Measurements from ENCODE around the gene PDE6D. TPM values are rescaled to one million over a fixed set of nuclear protein-coding genes. Genes with fewer than 3 reads are reported as not detected.

The PDE6D gene
- total RNA-seq, 5 donors from 2014 or later (not counting 1 experiment from before 2014, with no cell fraction given): 17.4 to 33.1 (median 25.2) TPM

DNA sequence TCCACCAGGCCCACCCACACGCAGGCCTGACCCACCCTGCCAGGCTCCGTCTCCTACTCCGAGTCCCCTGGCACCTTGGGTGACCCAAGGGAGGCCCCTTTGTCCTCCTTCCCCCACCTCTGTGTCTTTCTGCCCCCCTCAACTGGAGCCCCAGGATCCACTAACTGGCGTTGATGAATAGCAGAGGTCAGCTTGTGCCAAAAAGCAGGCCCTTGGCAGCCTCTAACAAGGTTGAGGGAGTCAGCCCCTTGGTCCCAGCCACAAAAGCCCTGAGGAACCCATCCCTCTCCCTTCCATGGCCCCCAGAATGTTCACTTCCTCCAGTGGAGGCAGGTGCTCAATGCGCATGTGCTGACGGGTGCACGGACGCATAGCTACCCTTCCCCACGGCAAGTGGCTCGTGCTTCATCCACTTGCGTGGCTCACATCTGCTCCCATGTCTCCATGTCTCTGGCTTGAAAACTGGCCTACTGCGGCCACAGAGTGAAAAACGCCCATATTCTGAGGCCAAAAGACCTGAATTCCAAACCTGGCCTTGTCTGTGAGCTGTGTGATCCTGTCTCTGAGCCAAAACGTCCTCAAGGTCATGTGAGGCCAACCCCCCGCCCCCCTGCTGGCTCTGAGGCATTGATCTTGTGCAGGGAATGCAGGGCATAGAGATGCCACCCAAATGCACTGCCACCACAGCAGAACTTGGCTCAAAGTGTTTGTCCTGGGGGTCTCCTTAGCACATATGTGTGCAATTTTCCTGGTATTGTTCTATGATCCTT lies 91.8 kb downstream of the PDE6D start:
- no peak overlapping the region for H3K4me3 Mint-ChIP-seq
- H3K27me3 ChIP-seq (replicated peaks in 1 of 2; ENCODE audit: control insufficient read depth in 2 of 2, extremely low read depth in 1 of 2, insufficient read depth in 2 of 2, low read length in 1 of 2): peaks cover 0 to 15% of the 10 kb centered on the region in 2 experiments
- peaks cover 3 to 8% (median 7%) of the 10 kb centered on the region in 3 donors for H3K4me1 Mint-ChIP-seq
- H3K4me3 ChIP-seq (ENCODE audit: control insufficient read depth in 1 of 2, extremely low read depth in 1 of 2, low read length in 1 of 2): no peak overlapping the region
- peaks cover 2 to 8% of the 10 kb centered on the region in 2 experiments for H3K4me1 ChIP-seq (ENCODE audit: control insufficient read depth in 1 of 2, extremely low read depth in 1 of 2, insufficient read depth in 2 of 2, low read length in 2 of 2)
- H3K36me3 Mint-ChIP-seq: no peaks in the 10 kb centered on the region
- H3K27me3 Mint-ChIP-seq: no peaks in the 10 kb centered on the region
- no peak for ATAC-seq (replicated peaks in 1 of 4)
- no peaks in the 10 kb centered on the region for H3K36me3 ChIP-seq (ENCODE audit: control insufficient read depth in 2 of 2, extremely low read depth in 1 of 2, insufficient read depth in 1 of 2, low read length in 1 of 2)
- ChIA-PET POLR2A (no interaction called here), CTCF (interaction anchor here in 1 of 2 donors (0.6 kb wide), 1 partner anchor 12 kb away, joined by 3 read pairs; no protein-coding TSS in a partner anchor)
- no peaks in the 10 kb centered on the region for H3K9me3 Mint-ChIP-seq
- no peak for DNase-seq
- no peak overlapping the region for H3K27ac ChIP-seq (ENCODE audit: low read length)
- no peak overlapping the region for H3K27ac Mint-ChIP-seq
- no peaks in the 10 kb centered on the region for H3K9me3 ChIP-seq
- 83% methylated on average over 12 of the region's 15 CpGs for WGBS (ENCODE audit: insufficient coverage)

DNA sequence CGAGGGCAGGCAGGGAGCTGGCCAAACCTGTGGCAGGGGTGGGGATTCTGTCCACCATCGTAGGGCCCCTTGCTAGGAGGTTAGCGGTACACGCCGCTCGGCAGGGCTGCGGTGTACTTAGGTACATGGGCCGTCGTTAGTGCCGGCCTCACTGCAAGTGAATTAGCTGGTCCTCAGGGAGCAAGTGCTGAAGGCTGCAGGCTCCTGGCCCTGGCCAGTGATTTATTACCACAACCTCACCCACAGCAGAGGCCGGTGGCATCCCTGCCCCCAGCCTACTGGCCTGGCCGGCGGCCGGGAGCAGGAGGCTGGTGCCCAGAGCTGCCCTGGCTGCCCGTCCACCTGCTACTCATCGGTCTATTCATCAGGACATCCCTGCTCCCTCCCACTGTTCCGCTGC lies 92.4 kb downstream of the PDE6D start:
- ChIA-PET POLR2A (no interaction called here), CTCF (no interaction called here)
- ATAC-seq (replicated peaks in 1 of 4): no peak

DNA sequence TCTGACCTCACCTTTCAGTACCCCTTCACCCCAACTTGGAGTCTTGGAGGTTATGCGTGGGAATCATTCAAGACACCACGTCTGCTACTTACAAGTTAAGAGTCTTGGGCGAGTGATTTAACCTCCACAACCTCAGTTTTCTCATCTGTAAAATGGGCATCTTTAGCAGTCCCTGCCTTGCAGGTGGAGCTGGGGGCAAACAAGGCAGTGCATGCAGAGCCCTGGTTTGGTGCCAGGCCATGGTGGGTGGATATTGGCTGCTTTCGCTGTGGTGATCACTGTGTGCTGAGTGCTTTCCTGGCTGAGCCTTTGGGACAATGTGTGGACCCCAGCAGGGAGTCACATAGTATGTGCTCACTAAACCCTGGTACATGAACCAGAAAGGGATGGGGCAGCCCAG lies 93.1 kb downstream of the PDE6D start:
- 100% methylated on average over 1 of the region's 4 CpGs for WGBS (ENCODE audit: insufficient coverage)
- DNase-seq (no peak), ATAC-seq (replicated peaks in 1 of 4) (no peak)
- H3K4me3 Mint-ChIP-seq: no peak overlapping the region
- H3K27me3 Mint-ChIP-seq: no peaks in the 10 kb centered on the region
- no peaks in the 10 kb centered on the region for H3K9me3 Mint-ChIP-seq
- Histone ChIP-seq H3K36me3 (ENCODE audit: control insufficient read depth in 2 of 2, extremely low read depth in 1 of 2, insufficient read depth in 1 of 2, low read length in 1 of 2) (no peaks in the 10 kb centered on the region), H3K4me1 (ENCODE audit: control insufficient read depth in 1 of 2, extremely low read depth in 1 of 2, insufficient read depth in 2 of 2, low read length in 2 of 2) (peaks cover 2 to 8% of the 10 kb centered on the region in 2 experiments), H3K27ac (ENCODE audit: low read length) (no peak overlapping the region), H3K27me3 (replicated peaks in 1 of 2; ENCODE audit: control insufficient read depth in 2 of 2, extremely low read depth in 1 of 2, insufficient read depth in 2 of 2, low read length in 1 of 2) (peaks cover 0 to 17% of the 10 kb centered on the region in 2 experiments), H3K4me3 (ENCODE audit: control insufficient read depth in 1 of 2, extremely low read depth in 1 of 2, low read length in 1 of 2) (no peak overlapping the region), H3K9me3 (no peaks in the 10 kb centered on the region)
- peaks cover 3 to 8% (median 7%) of the 10 kb centered on the region in 3 donors for H3K4me1 Mint-ChIP-seq
- no peaks in the 10 kb centered on the region for H3K36me3 Mint-ChIP-seq
- ChIA-PET POLR2A (no interaction called here), CTCF (interaction anchor here (1.1 to 1.8 kb wide), 5 partner anchors 10 to 76 kb away, joined by 5 to 10 read pairs (median 6); no protein-coding TSS in a partner anchor)
- no peak overlapping the region for H3K27ac Mint-ChIP-seq

More for the DNA sequence above, 92.4 kb downstream of the PDE6D start:
- no peak overlapping the region for H3K4me3 Mint-ChIP-seq
- no peak overlapping the region for H3K27ac Mint-ChIP-seq
- Histone ChIP-seq H3K36me3 (ENCODE audit: control insufficient read depth in 2 of 2, extremely low read depth in 1 of 2, insufficient read depth in 1 of 2, low read length in 1 of 2) (no peaks in the 10 kb centered on the region), H3K27me3 (replicated peaks in 1 of 2; ENCODE audit: control insufficient read depth in 2 of 2, extremely low read depth in 1 of 2, insufficient read depth in 2 of 2, low read length in 1 of 2) (peaks cover 0 to 14% of the 10 kb centered on the region in 2 experiments), H3K4me1 (ENCODE audit: control insufficient read depth in 1 of 2, extremely low read depth in 1 of 2, insufficient read depth in 2 of 2, low read length in 2 of 2) (peaks cover 2 to 8% of the 10 kb centered on the region in 2 experiments), H3K27ac (ENCODE audit: low read length) (no peak overlapping the region), H3K9me3 (no peaks in the 10 kb centered on the region), H3K4me3 (ENCODE audit: control insufficient read depth in 1 of 2, extremely low read depth in 1 of 2, low read length in 1 of 2) (no peak overlapping the region)
- H3K27me3 Mint-ChIP-seq: no peaks in the 10 kb centered on the region
- 91% methylated on average over 13 of the region's 17 CpGs for WGBS (ENCODE audit: insufficient coverage)
- no peaks in the 10 kb centered on the region for H3K36me3 Mint-ChIP-seq
- H3K9me3 Mint-ChIP-seq: no peaks in the 10 kb centered on the region
- no peak for DNase-seq
- peaks cover 3 to 8% (median 7%) of the 10 kb centered on the region in 3 donors for H3K4me1 Mint-ChIP-seq

DNA sequence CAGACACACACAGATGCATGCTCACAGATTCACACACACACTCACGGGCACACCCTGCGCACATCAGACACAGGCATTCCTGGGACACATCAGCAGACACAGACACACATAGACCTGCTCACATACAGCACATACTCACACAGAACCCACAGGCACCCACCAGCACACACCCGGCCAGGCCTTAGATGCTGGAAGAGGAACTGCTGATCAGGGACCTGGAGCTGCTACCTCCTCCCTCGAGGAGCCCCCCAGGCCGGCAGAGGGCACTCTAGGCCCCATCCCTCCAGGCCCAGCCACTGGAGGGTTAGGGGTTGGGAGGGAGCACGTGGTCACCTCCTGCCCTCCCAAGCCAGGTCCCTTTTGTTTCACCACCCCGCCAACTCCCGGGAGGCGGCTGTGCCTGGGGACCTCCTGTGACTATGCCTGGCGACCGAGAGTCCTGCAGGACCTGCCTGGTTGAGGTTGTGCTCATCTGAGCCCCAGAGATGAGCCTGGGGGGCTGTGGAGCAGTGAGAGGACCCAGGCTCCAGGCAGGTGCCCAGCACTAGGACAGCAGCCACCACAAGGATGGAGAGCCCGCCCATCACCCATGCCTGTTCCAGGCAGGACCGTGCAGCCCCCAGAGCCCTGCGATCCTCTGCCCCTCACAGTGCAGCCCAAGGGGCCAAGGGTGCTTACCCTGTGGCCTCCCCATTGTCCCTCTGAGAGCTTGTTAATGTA lies 93.8 kb downstream of the PDE6D start:
- Histone ChIP-seq H3K27ac (ENCODE audit: low read length) (no peak overlapping the region), H3K36me3 (ENCODE audit: control insufficient read depth in 2 of 2, extremely low read depth in 1 of 2, insufficient read depth in 1 of 2, low read length in 1 of 2) (no peaks in the 10 kb centered on the region), H3K4me3 (ENCODE audit: control insufficient read depth in 1 of 2, extremely low read depth in 1 of 2, low read length in 1 of 2) (no peak overlapping the region), H3K9me3 (no peaks in the 10 kb centered on the region), H3K27me3 (replicated peaks in 1 of 2; ENCODE audit: control insufficient read depth in 2 of 2, extremely low read depth in 1 of 2, insufficient read depth in 2 of 2, low read length in 1 of 2) (peaks cover 0 to 24% of the 10 kb centered on the region in 2 experiments), H3K4me1 (ENCODE audit: control insufficient read depth in 1 of 2, extremely low read depth in 1 of 2, insufficient read depth in 2 of 2, low read length in 2 of 2) (peaks cover 2 to 8% of the 10 kb centered on the region in 2 experiments)
- Mint-ChIP-seq H3K4me3 (no peak overlapping the region), H3K4me1 (peaks cover 3 to 11% (median 8%) of the 10 kb centered on the region in 3 donors), H3K27me3 (peaks cover 5 to 6% of the 10 kb centered on the region in 2 donors), H3K9me3 (no peaks in the 10 kb centered on the region), H3K27ac (no peak overlapping the region), H3K36me3 (no peaks in the 10 kb centered on the region)
- ChIA-PET CTCF (interaction anchor here (1.0 to 1.8 kb wide), 9 partner anchors 10 to 75 kb away, joined by 3 to 10 read pairs (median 5); partner anchors contain the start of gene PTMA (in 1 of the 2)), POLR2A (no interaction called here)
- ATAC-seq (replicated peaks in 1 of 4) (peak; percentile 87 to 96 (median 88)), DNase-seq (peak in 33 of 35 experiments; percentile 24 to 76 (median 55))
- 67% methylated on average over 5 of the region's 14 CpGs for WGBS (ENCODE audit: insufficient coverage)

DNA sequence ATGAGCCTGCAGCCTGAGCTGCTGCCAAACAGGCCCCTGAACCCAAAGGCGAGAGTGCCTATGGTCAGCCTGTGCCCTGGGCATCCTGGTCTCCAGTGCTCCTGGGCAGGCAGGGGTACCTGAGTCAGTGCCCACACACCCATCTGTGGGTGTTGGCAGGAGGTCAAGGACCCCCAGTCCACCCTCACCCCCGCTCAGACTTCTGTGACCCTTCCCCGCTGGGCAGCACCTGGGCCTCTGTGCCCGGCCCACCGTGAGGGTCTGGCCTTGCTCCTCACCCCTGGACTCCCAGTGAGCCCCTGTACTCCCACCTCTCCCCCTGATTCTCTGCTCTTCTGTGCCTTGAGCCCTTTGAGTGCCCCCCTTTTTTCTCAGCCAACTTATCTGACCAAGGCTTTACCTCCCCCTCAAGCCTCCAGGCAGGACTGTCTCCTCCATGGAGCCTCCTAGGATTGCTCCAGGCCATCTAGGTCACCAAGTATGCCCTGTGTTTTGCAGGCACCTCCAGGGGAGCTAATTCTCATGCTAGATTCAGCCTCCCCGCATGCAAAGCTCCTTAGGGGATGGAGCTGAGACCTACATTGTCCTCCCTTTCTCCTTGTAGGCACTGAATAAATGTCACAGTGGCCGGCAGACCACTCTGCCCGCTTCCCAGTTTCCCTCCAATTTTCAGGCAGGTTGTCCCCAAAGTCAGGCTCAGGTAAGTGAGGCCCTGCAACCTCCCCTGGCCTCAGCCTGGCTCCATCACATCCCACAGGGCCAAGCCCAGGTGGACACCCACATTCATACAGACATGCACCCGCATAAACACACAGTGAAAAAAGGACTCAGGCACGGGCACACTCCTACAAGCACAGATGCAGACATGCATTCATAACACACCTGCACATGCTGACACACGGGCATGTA lies 94.6 kb downstream of the PDE6D start:
- Mint-ChIP-seq H3K9me3 (no peaks in the 10 kb centered on the region), H3K27me3 (peaks cover 13 to 14% of the 10 kb centered on the region in 2 donors), H3K4me1 (peaks cover 5 to 14% (median 12%) of the 10 kb centered on the region in 3 donors), H3K36me3 (no peaks in the 10 kb centered on the region), H3K4me3 (no peak overlapping the region), H3K27ac (no peak overlapping the region)
- 90% methylated on average over 11 of the region's 11 CpGs for WGBS (ENCODE audit: insufficient coverage)
- Histone ChIP-seq H3K27ac (ENCODE audit: low read length) (no peak overlapping the region), H3K4me3 (ENCODE audit: control insufficient read depth in 1 of 2, extremely low read depth in 1 of 2, low read length in 1 of 2) (no peak overlapping the region), H3K4me1 (ENCODE audit: control insufficient read depth in 1 of 2, extremely low read depth in 1 of 2, insufficient read depth in 2 of 2, low read length in 2 of 2) (peaks cover 2 to 9% of the 10 kb centered on the region in 2 experiments), H3K36me3 (ENCODE audit: control insufficient read depth in 2 of 2, extremely low read depth in 1 of 2, insufficient read depth in 1 of 2, low read length in 1 of 2) (no peaks in the 10 kb centered on the region), H3K9me3 (no peaks in the 10 kb centered on the region), H3K27me3 (replicated peaks in 1 of 2; ENCODE audit: control insufficient read depth in 2 of 2, extremely low read depth in 1 of 2, insufficient read depth in 2 of 2, low read length in 1 of 2) (peaks cover 0 to 32% of the 10 kb centered on the region in 2 experiments)
- ChIA-PET CTCF (interaction anchor here (0.9 to 1.8 kb wide), 9 partner anchors 11 to 74 kb away, joined by 3 to 6 read pairs (median 4); partner anchors contain the start of gene PTMA (in 1 of the 2)), POLR2A (no interaction called here)
- ATAC-seq (replicated peaks in 1 of 4): no peak
- no peak for DNase-seq

Measured in T-cell (primary cell).